Activated CD4-positive, alpha-beta T cell treated with anti-CD3 and anti-CD28 coated beads for 24 hours (primary cell): Measurements from ENCODE around the gene ZFP62.

ENCODE experiments used
- DNase-seq, 2 donors: peaks; one replicate each; pipeline ENCODE4 v3.0.0-alpha.2; 2020; ENCODE audit warnings: low read depth in 2 of 2

The ZFP62 gene

GRCh38 chr5:180810210-180810958 lies 50.7 kb downstream of the ZFP62 start:
- peak; percentile 93 to 96 for DNase-seq

GRCh38 chr5:180809403-180810209 lies 51.5 kb downstream of the ZFP62 start:
- peak; percentile 60 to 89 for DNase-seq

GRCh38 chr5:180808461-180809000 lies 52.5 kb downstream of the ZFP62 start:
- DNase-seq = no peak

- DNase-seq = no peak
Observed at GRCh38 chr5:180807654-180808414, 53.2 kb downstream of the ZFP62 start.

- DNase-seq = no peak
Observed at GRCh38 chr5:180807046-180807445, 54.0 kb downstream of the ZFP62 start.

- DNase-seq = no peak
Observed at GRCh38 chr5:180806351-180807011, 54.6 kb downstream of the ZFP62 start.

GRCh38 chr5:180804129-180804618 lies 56.9 kb downstream of the ZFP62 start:
- DNase-seq = no peak

- DNase-seq = peak; percentile 69 to 78
Observed at GRCh38 chr5:180803181-180804128, 57.6 kb downstream of the ZFP62 start.

- DNase-seq = peak; percentile 76 to 77
Observed at GRCh38 chr5:180802325-180803180, 58.5 kb downstream of the ZFP62 start, which contains the start of gene MGAT1. MGAT1 (minus strand) TSS chr5:180802806; CDS start chr5:180792971, 9,835 bp downstream.

- DNase-seq = no peak
Observed at GRCh38 chr5:180801596-180802324, 59.3 kb downstream of the ZFP62 start.

- DNase-seq = no peak
Observed at GRCh38 chr5:180799902-180800801, 60.9 kb downstream of the ZFP62 start.

GRCh38 chr5:180799194-180799593 lies 61.9 kb downstream of the ZFP62 start:
- no peak for DNase-seq

GRCh38 chr5:180798193-180798592 lies 62.9 kb downstream of the ZFP62 start:
- no peak for DNase-seq
